Adrenal gland (tissue), 12 donors: ENCODE results near the gene TNNI3. TPM values are rescaled to one million over a fixed set of nuclear protein-coding genes. Genes with fewer than 3 reads are reported as not detected.
A peak's percentile ranks its signal among the peaks of the same experiment; 100 is the strongest.

Experiments
- DNase-seq, 7 donors: peaks; one replicate each; pipeline ENCODE4 v3.0.0-alpha.2; 2019 to 2020
- H3K27ac ChIP-seq, 5 donors: fragments of 200-600 bp; sonication (generic) in 4 of 5; 1 replicate in 3 of 5; 2 replicates in 2 of 5; pipeline versions ENCODE4 v1.5.1 to v1.8.0; 2016 to 2020; ENCODE audit warnings: mild to moderate bottlenecking in 1 of 5
- H3K27me3 ChIP-seq: fragments of 200-600 bp; 2 replicates; pipeline ENCODE4 v1.8.0; 2021
- H3K36me3 ChIP-seq, 2 donors: fragments of 200-600 bp; replicated peaks in 1 of 2; 1 replicate in 1 of 2; 2 replicates in 1 of 2; pipeline versions ENCODE4 v1.5.1 to v1.8.0; 2018 to 2022
- H3K4me1 ChIP-seq, 2 donors: fragments of 200-600 bp; replicated peaks in 1 of 2; 1 replicate in 1 of 2; 2 replicates in 1 of 2; pipeline versions ENCODE4 v1.5.1 to v1.8.0; 2018 to 2021
- H3K4me3 ChIP-seq, 4 donors: fragments of 200-600 bp; sonication (generic) in 3 of 4; one replicate each; pipeline ENCODE4 v1.5.1; 2016 to 2018
- H3K9me3 ChIP-seq, 3 donors: fragments of 200-600 bp; sonication (generic) in 1 of 3; replicated peaks in 1 of 3; 1 replicate in 2 of 3; 2 replicates in 1 of 3; pipeline versions ENCODE4 v1.5.1 to v1.8.0; 2016 to 2021
- CTCF ChIP-seq, 6 experiments: fragments of 450-650 bp in 4 of 6; fragments of 200-600 bp in 2 of 6; sonication (generic) in 1 of 6; IDR thresholded peaks; 1 replicate in 5 of 6; 2 replicates in 1 of 6; pipeline versions ENCODE4 v1.5.1 to v1.8.0; 2016 to 2021; ENCODE audit warnings: antibody characterized with exemption in 6 of 6, mild to moderate bottlenecking in 2 of 6, moderate library complexity in 1 of 6
- POLR2A ChIP-seq, 2 donors: fragments of 450-650 bp; IDR thresholded peaks; one replicate each; pipeline ENCODE4 v1.6.1; 2017; ENCODE audit warnings: antibody characterized with exemption in 2 of 2, mild to moderate bottlenecking in 2 of 2, moderate library complexity in 1 of 2
- WGBS, 4 donors: extraction: QIAGEN DNeasy Blood & Tissue Kit in 2 of 4; methylation state at CpG; one replicate each; pipeline versions ENCODE4 v1.1.5 to v1.1.7; 2013 to 2017; 5-methylcytosine and 5-hydroxymethylcytosine counted together
- intact Hi-C, 2 donors: fragments of 100-400 bp; cut with DNase I; formaldehyde crosslinking; loops; one replicate each; pipeline versions ENCODE4 v1.14.1 to v1.15.0; 2022 to 2023
- polyA plus RNA-seq, 3 donors: library from polyadenylated mRNA; stranded (reverse); fragments of 200-250 nt in 2 of 3; fragments of 350-450 nt in 1 of 3; fragmentation: Illumina TruSeq in 1 of 3; extraction: RNeasy Lipid Tissue Mini Kit (QIAGEN cat#74804) in 1 of 3; gene quantifications; one replicate each; pipeline ENCODE4 v1.2.3, GENCODE V29; 2013 to 2014
- total RNA-seq, 9 donors: library from RNA; depleted of rRNA in 4 of 9; stranded (reverse); fragments of >200 nt in 4 of 9; fragments of 120-200 nt in 1 of 9; fragmentation: NEBNext Ultra II Directional in 1 of 9; extraction: Animal tissue kit (Norgen Biotek cat#: 25700) in 1 of 9; gene quantifications; one replicate each; pipeline versions ENCODE4 v1.1.0 to v1.2.4, GENCODE V29; 2013 to 2023
- donor health status: healthy with polysubstance abuse.
- donor health status: Bipolar disorder and iron deficiency.
- donor health status: DM: yes; HTN: yes; CAD: no.
- donor health status: DM: no; HTN: no; CAD: no.
- donor health status: DM: no; HTN: no; CAD: no.
- donor health status: DM: yes; HTN: yes; CAD: no.

The TNNI3 gene
- total and polyA plus RNA-seq, 12 donors = 0.51 to 461 (median 22.4) TPM; not detected in 6

- intact Hi-C loops = no loop called here
Observed at GRCh38 chr19:55166530-55167268, 9.2 kb upstream of the TNNI3 start, which contains the start of gene DNAAF3. DNAAF3 (minus strand) TSS chr19:55166613; CDS start chr19:55166413, 200 bp downstream.

GRCh38 chr19:55165952-55166529 is 8.5 kb upstream of the TNNI3 start:
- intact Hi-C loops = no loop called here
- no peaks in the 10 kb centered on the region for H3K36me3 ChIP-seq
- WGBS, 4 donors = 1 to 20% (median 3%) methylated on average over 1 to 34 of the region's 34 CpGs
- peak overlapping the region in 1 of 5 donors; percentile 67 for H3K27ac ChIP-seq
- peaks cover 30% of the 10 kb centered on the region for H3K27me3 ChIP-seq
- DNase-seq = peak; percentile 51 to 83 (median 79)
- peaks cover 0 to 10% of the 10 kb centered on the region in 2 donors for H3K4me1 ChIP-seq
- TF ChIP-seq POLR2A (IDR thresholded peaks at IDR 0.05) = no peak
- TF ChIP-seq CTCF (IDR thresholded peaks at IDR 0.05) = peak in 5 of 6 experiments; percentile 16 to 41 (median 34)
- H3K4me3 ChIP-seq = peak overlapping the region in 2 of 4 donors; percentile 31 to 66
- H3K9me3 ChIP-seq = no peaks in the 10 kb centered on the region

More at GRCh38 chr19:55166530-55167268, 9.2 kb upstream of the TNNI3 start, which contains the start of gene DNAAF3:
- Histone ChIP-seq H3K36me3 (no peaks in the 10 kb centered on the region), H3K27ac (peak within 1 kb of the TSS in 1 of 5 donors; percentile 67), H3K9me3 (no peaks in the 10 kb centered on the region), H3K4me3 (peak within 1 kb of the TSS in 2 of 4 donors; percentile 31 to 66), H3K4me1 (peaks cover 0 to 10% of the 10 kb centered on the region in 2 donors), H3K27me3 (peaks cover 25% of the 10 kb centered on the region)
- TF ChIP-seq POLR2A (IDR thresholded peaks at IDR 0.05) (no peak), CTCF (IDR thresholded peaks at IDR 0.05) (no peak)
- DNase-seq = peak; percentile 97 to 99 (median 98)
- 1 to 2% (median 1%) methylated on average over 25 to 33 of the region's 33 CpGs for WGBS, 4 donors

GRCh38 chr19:55161571-55162322 is 4.2 kb upstream of the TNNI3 start:
- Histone ChIP-seq H3K36me3 (no peaks in the 10 kb centered on the region), H3K4me3 (no peak overlapping the region), H3K27ac (no peak overlapping the region), H3K9me3 (no peaks in the 10 kb centered on the region), H3K27me3 (peaks cover 26% of the 10 kb centered on the region), H3K4me1 (peaks cover 0 to 4% of the 10 kb centered on the region in 2 donors)
- intact Hi-C loops = no loop called here
- 18 to 52% (median 25%) methylated on average over 13 to 61 of the region's 61 CpGs for WGBS, 4 donors
- no peak for DNase-seq
- no peak for TF ChIP-seq CTCF (IDR thresholded peaks at IDR 0.05)
- no peak for TF ChIP-seq POLR2A (IDR thresholded peaks at IDR 0.05)

- Histone ChIP-seq H3K4me3 (no peak overlapping the region), H3K9me3 (no peaks in the 10 kb centered on the region), H3K36me3 (no peaks in the 10 kb centered on the region), H3K27ac (no peak overlapping the region), H3K27me3 (peaks cover 29% of the 10 kb centered on the region), H3K4me1 (peaks cover 0 to 4% of the 10 kb centered on the region in 2 donors)
- intact Hi-C loops = no loop called here
- DNase-seq = no peak
- 10 to 17% methylated on average over 32 of the region's 32 CpGs; no CpG with 5 or more reads in 2 of the 4 donors for WGBS, 4 donors
- TF ChIP-seq CTCF (IDR thresholded peaks at IDR 0.05) (no peak), POLR2A (IDR thresholded peaks at IDR 0.05) (no peak)
Observed at GRCh38 chr19:55160986-55161365, 3.4 kb upstream of the TNNI3 start.
